K562 (cell line): ENCODE measurements around the gene YIPF4. TPM values are rescaled to one million over a fixed set of nuclear protein-coding genes. Genes with fewer than 3 reads are reported as not detected.

Experiments used
- ATF4 ChIP-seq: fragments of 450-650 bp; formaldehyde crosslinking; IDR thresholded peaks from 2 replicates; pipeline ENCODE4 v1.4.0; 2022; ENCODE audit warnings: mild to moderate bottlenecking, moderate library complexity
- FOXM1 ChIP-seq, 2 experiments: fragments of 450-650 bp in 1 of 2; sonication (generic) in 1 of 2; formaldehyde crosslinking in 1 of 2; IDR thresholded peaks; 2 replicates each; pipeline versions ENCODE4 v1.6.1 to v1.9.0; 2017 to 2022; ENCODE audit warnings: low read depth in 2 of 2, mild to moderate bottlenecking in 2 of 2, missing genetic modification reagents in 1 of 2, moderate library complexity in 1 of 2
- HMGXB4 ChIP-seq: sonication (generic); formaldehyde crosslinking; IDR thresholded peaks from 2 replicates; pipeline ENCODE4 v1.8.1; 2023; ENCODE audit warnings: mild to moderate bottlenecking, missing genetic modification reagents
- MGA ChIP-seq: fragments of 450-650 bp; IDR thresholded peaks from 2 replicates; pipeline ENCODE4 v1.6.1; 2016; ENCODE audit warnings: mild to moderate bottlenecking, moderate library complexity
- NBN ChIP-seq: fragments of 450-650 bp; IDR thresholded peaks from 2 replicates; pipeline ENCODE4 v1.6.1; 2016; ENCODE audit warnings: low read depth, mild to moderate bottlenecking
- RB1 ChIP-seq: fragments of 450-650 bp; IDR thresholded peaks from 2 replicates; pipeline ENCODE4 v1.6.1; 2017; ENCODE audit warnings: low read depth, mild to moderate bottlenecking
- TEAD4 ChIP-seq, 2 experiments: sonication (generic) in 1 of 2; formaldehyde crosslinking in 1 of 2; IDR thresholded peaks; 2 replicates each; pipeline versions ENCODE4 v1.6.1 to v1.8.0; 2012 to 2022; ENCODE audit warnings: borderline replicate concordance in 1 of 2, inconsistent platforms in 1 of 2, low read length in 1 of 2, mild to moderate bottlenecking in 1 of 2, missing genetic modification reagents in 1 of 2
- ZNF282 ChIP-seq: sonication (generic); formaldehyde crosslinking; IDR thresholded peaks from 2 replicates; pipeline ENCODE4 v1.8.1; 2023; ENCODE audit warnings: missing genetic modification reagents
- polyA plus RNA-seq, 8 experiments: library from polyadenylated mRNA; depleted of rRNA in 4 of 8; stranded (reverse) in 5 of 8; unstranded in 3 of 8; fragments of >200 nt; fragmentation: Nextera tagmentation in 2 of 8; fragmentation: Illumina TruSeq in 1 of 8; extraction: Ambion mirVana in 2 of 8; extraction: Trizol in 1 of 8; gene quantifications; 2 replicates each; pipeline versions ENCODE4 v1.2.1 to v1.2.3, GENCODE V29; 2011 to 2014; ENCODE audit warnings: inconsistent platforms in 1 of 8, missing spikeins in 1 of 8
- total RNA-seq, 7 experiments: library from RNA; depleted of rRNA in 6 of 7; stranded (reverse); fragments of >200 nt in 6 of 7; fragmentation: Illumina TruSeq in 2 of 7; extraction: Trizol in 2 of 7; gene quantifications; 2 replicates each; pipeline versions ENCODE4 v1.2.1 to v1.2.3, GENCODE V29; 2011 to 2021; ENCODE audit warnings: low replicate concordance in 1 of 7
- TF ChIP-seq, protein P1 (sequence below): fragments of 250-450 bp; sonication (Bioruptor Pico); IDR thresholded peaks from 2 replicates; pipeline ENCODE4 v1.8.0; 2022; ENCODE audit warnings: inconsistent platforms

YIPF4 gene
- total and polyA plus RNA-seq, 9 of the 15 experiments (the other 6 are each of a cell fraction or from before 2014, with no cell fraction given) = 4.9 to 46.9 (median 17.5) TPM

DNA sequence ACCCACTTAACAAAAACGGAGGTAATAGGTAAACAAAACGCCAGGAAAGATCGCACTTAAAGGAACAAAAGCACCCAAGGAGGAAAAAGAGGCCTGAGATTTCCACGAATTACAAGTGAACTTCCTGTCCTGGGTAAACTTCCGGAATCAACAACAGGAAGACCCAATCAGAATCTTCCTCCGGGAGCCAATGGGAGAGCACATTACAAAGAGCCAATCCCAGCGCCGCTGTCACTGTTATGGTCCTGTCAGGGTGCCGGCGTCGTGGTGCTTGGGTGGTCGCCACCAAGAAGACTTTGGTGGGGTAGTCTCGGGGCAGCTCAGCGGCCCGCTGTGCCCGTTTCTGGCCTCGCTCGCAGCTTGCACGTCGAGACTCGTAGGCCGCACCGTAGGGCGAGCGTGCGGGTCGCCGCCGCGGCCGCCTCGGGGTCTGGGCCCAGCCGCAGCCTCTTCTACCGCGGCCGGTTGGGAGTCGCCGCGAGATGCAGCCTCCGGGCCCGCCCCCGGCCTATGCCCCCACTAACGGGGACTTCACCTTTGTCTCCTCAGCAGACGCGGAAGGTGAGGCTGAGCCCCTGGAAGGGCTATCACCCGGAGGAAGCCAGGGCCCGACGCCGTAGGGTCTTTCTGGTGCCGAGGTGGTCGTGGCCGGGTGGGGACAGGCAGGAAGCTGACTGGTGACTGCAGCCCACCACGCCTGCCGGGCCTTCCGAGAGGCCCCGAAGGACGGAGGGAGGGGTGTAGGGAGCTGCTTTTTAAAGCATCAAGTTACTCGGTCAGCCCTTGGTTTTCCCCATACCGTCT is at the start of gene YIPF4 (continued):
- TF ChIP-seq, protein P1, sequence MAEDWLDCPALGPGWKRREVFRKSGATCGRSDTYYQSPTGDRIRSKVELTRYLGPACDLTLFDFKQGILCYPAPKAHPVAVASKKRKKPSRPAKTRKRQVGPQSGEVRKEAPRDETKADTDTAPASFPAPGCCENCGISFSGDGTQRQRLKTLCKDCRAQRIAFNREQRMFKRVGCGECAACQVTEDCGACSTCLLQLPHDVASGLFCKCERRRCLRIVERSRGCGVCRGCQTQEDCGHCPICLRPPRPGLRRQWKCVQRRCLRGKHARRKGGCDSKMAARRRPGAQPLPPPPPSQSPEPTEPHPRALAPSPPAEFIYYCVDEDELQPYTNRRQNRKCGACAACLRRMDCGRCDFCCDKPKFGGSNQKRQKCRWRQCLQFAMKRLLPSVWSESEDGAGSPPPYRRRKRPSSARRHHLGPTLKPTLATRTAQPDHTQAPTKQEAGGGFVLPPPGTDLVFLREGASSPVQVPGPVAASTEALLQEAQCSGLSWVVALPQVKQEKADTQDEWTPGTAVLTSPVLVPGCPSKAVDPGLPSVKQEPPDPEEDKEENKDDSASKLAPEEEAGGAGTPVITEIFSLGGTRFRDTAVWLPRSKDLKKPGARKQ (CRISPR knock-in tag) = no peak
- TF ChIP-seq MGA (peak; percentile 52), FOXM1 (IDR thresholded peaks at IDR 0.05; ENCODE audit: low read depth) (0 out of 2 replicates have a peak, but pooled peaks have one; percentile 21), FOXM1 (CRISPR knock-in tag; IDR thresholded peaks at IDR 0.05; ENCODE audit: low read depth) (peak; percentile 78; the same call in 1 of the 2 replicates), HMGXB4 (peak; percentile 91), TEAD4 (IDR thresholded peaks at IDR 0.05; ENCODE audit: low read length) (no peak), TEAD4 (CRISPR knock-in tag; IDR thresholded peaks at IDR 0.05; ENCODE audit: borderline replicate concordance) (peak; percentile 35; the same call in 1 of the 2 replicates), ZNF282 (CRISPR knock-in tag) (peak; percentile 64; the same call in 1 of the 2 replicates), NBN (0 out of 2 replicates have a peak, but pooled peaks have one; percentile 18), RB1 (peak; percentile 52; the same call in 1 of the 2 replicates), ATF4 (CRISPR knock-in tag) (no peak; the same call in 1 of the 2 replicates)
